ENCODE results near the gene FGF2. TPM values are rescaled to one million over a fixed set of nuclear protein-coding genes. Genes with fewer than 3 reads are reported as not detected.
"Not testable (repeated sequence)": the region's sequence is repeated elsewhere in the genome, so short reads cannot be mapped to it uniquely, and the experiment has no call there.

The FGF2 gene
- polyA plus RNA-seq, 1 of the 3 experiments (the other 2 are of a cell fraction): 11.1 TPM

- TF ChIP-seq CTCF (IDR thresholded peaks at IDR 0.05): no peak
Observed at GRCh38 chr4:122932763-122933162, 106.1 kb downstream of the FGF2 start (continued).

- POLR2A ChIA-PET; H3K4me3 ChIP-seq (ENCODE audit: low read depth in 2 of 2, low read length in 1 of 2); H3K9me3 ChIP-seq; H3K79me2 ChIP-seq (ENCODE audit: insufficient read depth); H2AFZ ChIP-seq (ENCODE audit: low read depth); CTCF ChIA-PET; H3K9ac ChIP-seq; H3K4me2 ChIP-seq; H3K27me3 ChIP-seq (ENCODE audit: insufficient read depth); H3K4me1 ChIP-seq (ENCODE audit: control insufficient read depth in 1 of 2, insufficient read depth in 2 of 2, low read depth in 1 of 2, low read length in 1 of 2); DNase-seq; H3K9me2 ChIP-seq; H3F3A ChIP-seq (replicated peaks; ENCODE audit: insufficient read depth); H3K27ac ChIP-seq (ENCODE audit: low read depth in 2 of 2, low read length in 1 of 2); H4K20me1 ChIP-seq (ENCODE audit: insufficient read depth): not testable (repeated sequence)
- 100% methylated on average over 12 of the region's 17 CpGs for WGBS (ENCODE audit: low lambda C conversion rate)
- H3K36me3 ChIP-seq (replicated peaks in 1 of 2; ENCODE audit: control insufficient read depth in 1 of 2, insufficient read depth in 2 of 2, low read length in 1 of 2): peaks cover 29 to 38% of the 10 kb centered on the region in 2 experiments
Observed at GRCh38 chr4:122945136-122945535, 118.5 kb downstream of the FGF2 start.

- 79% methylated on average over 1 of the region's 1 CpG for WGBS (ENCODE audit: low lambda C conversion rate)
- no peaks in the 10 kb centered on the region for H3K9me3 ChIP-seq
- no peak overlapping the region for H3K4me2 ChIP-seq
- peaks cover 9% of the 10 kb centered on the region for H3F3A ChIP-seq (replicated peaks; ENCODE audit: insufficient read depth)
- H3K36me3 ChIP-seq (replicated peaks in 1 of 2; ENCODE audit: control insufficient read depth in 1 of 2, insufficient read depth in 2 of 2, low read length in 1 of 2): peaks cover 29 to 44% of the 10 kb centered on the region in 2 experiments
- POLR2A ChIA-PET: no interaction called here
- no peak overlapping the region for H2AFZ ChIP-seq (ENCODE audit: low read depth)
- no peak overlapping the region for H3K27ac ChIP-seq (ENCODE audit: low read depth in 2 of 2, low read length in 1 of 2)
- H4K20me1 ChIP-seq (ENCODE audit: insufficient read depth): no peaks in the 10 kb centered on the region
- H3K27me3 ChIP-seq (ENCODE audit: insufficient read depth): no peaks in the 10 kb centered on the region
- H3K79me2 ChIP-seq (ENCODE audit: insufficient read depth): peaks cover 6% of the 10 kb centered on the region; the same call in 1 of the 2 replicates
- CTCF ChIA-PET: interaction anchor here (1.0 kb wide), 1 partner anchor 14 kb away, joined by 3 read pairs; no protein-coding TSS in a partner anchor
- no peak overlapping the region for H3K4me3 ChIP-seq (ENCODE audit: low read depth in 2 of 2, low read length in 1 of 2)
- no peak overlapping the region for H3K9ac ChIP-seq
- TF ChIP-seq ZBTB33 (IDR thresholded peaks at IDR 0.05; ENCODE audit: borderline replicate concordance, low read depth): no peak
- TF ChIP-seq CHD2 (IDR thresholded peaks at IDR 0.05; ENCODE audit: low read length, partially characterized antibody): no peak
- no peak for TF ChIP-seq JUND (IDR thresholded peaks at IDR 0.05)
- no peak for TF ChIP-seq TAF1 (IDR thresholded peaks at IDR 0.05; ENCODE audit: borderline replicate concordance, low read depth, low read length)
- TF ChIP-seq FOXM1 (IDR thresholded peaks at IDR 0.05; ENCODE audit: low read depth): no peak
- TF ChIP-seq SIN3A (IDR thresholded peaks at IDR 0.05; ENCODE audit: borderline replicate concordance, low read depth, low read length): no peak
- TF ChIP-seq POLR2AphosphoS5 (IDR thresholded peaks at IDR 0.05; ENCODE audit: low read depth, low read length): no peak
- TF ChIP-seq TCF12 (IDR thresholded peaks at IDR 0.05): no peak
- no peak for TF ChIP-seq RXRA (IDR thresholded peaks at IDR 0.05; ENCODE audit: borderline replicate concordance, low read depth)
- no peak for TF ChIP-seq USF1 (IDR thresholded peaks at IDR 0.05; ENCODE audit: borderline replicate concordance, low read depth)
- TF ChIP-seq GATA2 (CRISPR knock-in tag; IDR thresholded peaks at IDR 0.05): no peak
- TF ChIP-seq PBX3 (IDR thresholded peaks at IDR 0.05): no peak
- TF ChIP-seq MXI1 (IDR thresholded peaks at IDR 0.05; ENCODE audit: low read depth, low read length): no peak
- TF ChIP-seq SMC3 (IDR thresholded peaks at IDR 0.05; ENCODE audit: low read depth, low read length): no peak
- no peak for TF ChIP-seq MAX (IDR thresholded peaks at IDR 0.05; ENCODE audit: low read depth)
- TF ChIP-seq MEF2A (IDR thresholded peaks at IDR 0.05; ENCODE audit: borderline replicate concordance, low read depth): no peak
- no peak for TF ChIP-seq IRF3 (IDR thresholded peaks at IDR 0.05; ENCODE audit: low read depth, low read length)
- no peak for TF ChIP-seq EZH2phosphoT487 (IDR thresholded peaks at IDR 0.05; ENCODE audit: borderline replicate concordance, low read depth)
- no peak for TF ChIP-seq RFX5 (IDR thresholded peaks at IDR 0.05; ENCODE audit: low read length)
- DNase-seq: no peak
- H3K4me1 ChIP-seq (ENCODE audit: control insufficient read depth in 1 of 2, insufficient read depth in 2 of 2, low read depth in 1 of 2, low read length in 1 of 2): no peaks in the 10 kb centered on the region; a peak in 1 of 4 replicates
- H3K9me2 ChIP-seq: no peaks in the 10 kb centered on the region
Observed at GRCh38 chr4:122946142-122946541, 119.5 kb downstream of the FGF2 start.

All from SK-N-SH (cell line).